ENCODE results near the gene MANSC1.
"Not testable (repeated sequence)": the region's sequence is repeated elsewhere in the genome, so short reads cannot be mapped to it uniquely, and the experiment has no call there.

Gene MANSC1

GRCh38 chr12:12323118-12323517, 26.9 kb downstream of the MANSC1 start:
- no peak for DNase-seq

GRCh38 chr12:12319451-12320183, 30.4 kb downstream of the MANSC1 start:
- no peak for DNase-seq

GRCh38 chr12:12315838-12316237, 34.2 kb downstream of the MANSC1 start:
- DNase-seq = no peak

GRCh38 chr12:12310695-12311094, 39.3 kb downstream of the MANSC1 start:
- DNase-seq = not testable (repeated sequence)

- no peak for DNase-seq
These were observed 44.3 kb downstream of the MANSC1 start for GRCh38 chr12:12305568-12306300.

- DNase-seq = no peak
These were observed 47.1 kb downstream of the MANSC1 start for GRCh38 chr12:12302976-12303375.

GRCh38 chr12:12301122-12301521, 48.9 kb downstream of the MANSC1 start:
- no peak for DNase-seq

- no peak for DNase-seq
These were observed 52.7 kb downstream of the MANSC1 start for GRCh38 chr12:12297201-12297830.

GRCh38 chr12:12294215-12295005, 55.6 kb downstream of the MANSC1 start:
- DNase-seq = no peak

- DNase-seq = no peak
These were observed 59.8 kb downstream of the MANSC1 start for GRCh38 chr12:12290206-12290605.

- no peak for DNase-seq
These were observed 63.6 kb downstream of the MANSC1 start for GRCh38 chr12:12286441-12286840.

GRCh38 chr12:12282761-12283425, 67.1 kb downstream of the MANSC1 start:
- no peak for DNase-seq

GRCh38 chr12:12282202-12282601, 67.8 kb downstream of the MANSC1 start:
- DNase-seq = no peak

GRCh38 chr12:12281134-12281533, 68.9 kb downstream of the MANSC1 start:
- no peak for DNase-seq

GRCh38 chr12:12278899-12279298, 71.1 kb downstream of the MANSC1 start:
- no peak for DNase-seq

Measured in effector CD4-positive, alpha-beta T cell (primary cell).